Neural cell (in vitro differentiated cells): ENCODE results near the gene RASIP1. TPM values are rescaled to one million over a fixed set of nuclear protein-coding genes. Genes with fewer than 3 reads are reported as not detected.

Experiments used
- H2AFZ ChIP-seq: fragments of 200-600, 300-800 bp; sonication (generic), shearing (Covaris generic); 2 replicates; pipeline ENCODE4 v1.6.0; 2014; ENCODE audit warnings: low read depth, mild to moderate bottlenecking, antibody characterized with exemption, low read length, moderate library complexity
- H3F3A ChIP-seq: fragments of 200-600 bp; shearing (Covaris generic); 2 replicates; pipeline ENCODE4 v1.6.1; 2016; ENCODE audit warnings: mild to moderate bottlenecking, moderate library complexity, mixed read lengths, antibody characterized with exemption, low read length; ENCODE audit not compliant: insufficient read depth, poor library complexity, severe bottlenecking
- H3K27ac ChIP-seq: fragments of 200-600, 300-800 bp; sonication (generic), shearing (Covaris generic); 2 replicates; pipeline ENCODE4 v1.5.1; 2014; ENCODE audit warnings: mild to moderate bottlenecking, low read length, moderate library complexity
- H3K27me3 ChIP-seq: fragments of 300-800, 200-600 bp; sonication (generic), shearing (Covaris generic); 2 replicates; pipeline ENCODE4 v1.6.0; 2014; ENCODE audit warnings: mild to moderate bottlenecking, low read depth, low read length, moderate library complexity; ENCODE audit not compliant: insufficient read depth
- H3K36me3 ChIP-seq: fragments of 300-800, 200-600 bp; sonication (generic), shearing (Covaris generic); 2 replicates; pipeline ENCODE4 v1.5.1; 2014; ENCODE audit warnings: mild to moderate bottlenecking, antibody characterized with exemption, low read length, moderate library complexity; ENCODE audit not compliant: insufficient read depth
- H3K4me2 ChIP-seq: fragments of 300-800, 200-600 bp; sonication (generic), shearing (Covaris generic); 2 replicates; pipeline ENCODE4 v1.6.0; 2014; ENCODE audit warnings: mild to moderate bottlenecking, low read length
- H3K4me3 ChIP-seq: fragments of 300-800, 200-600 bp; sonication (generic), shearing (Covaris generic); 2 replicates; pipeline ENCODE4 v1.5.1; 2014; ENCODE audit warnings: mild to moderate bottlenecking, low read length, moderate library complexity
- H3K79me2 ChIP-seq: fragments of 200-600 bp; shearing (Covaris generic); replicated peaks from 2 replicates; pipeline ENCODE4 v1.6.0; 2014; ENCODE audit warnings: mild to moderate bottlenecking, low read length, moderate library complexity; ENCODE audit not compliant: insufficient read depth
- H3K9ac ChIP-seq: fragments of 300-800, 200-600 bp; sonication (generic), shearing (Covaris generic); 2 replicates; pipeline ENCODE4 v1.6.1; 2016; ENCODE audit warnings: mild to moderate bottlenecking, low read length, mixed read lengths
- H3K9me2 ChIP-seq: fragments of 200-600 bp; shearing (Covaris generic); 2 replicates; pipeline ENCODE4 v1.6.1; 2016; ENCODE audit warnings: mild to moderate bottlenecking, low read length, mixed read lengths; ENCODE audit not compliant: insufficient read depth
- H3K9me3 ChIP-seq: fragments of 200-600, 300-800 bp; sonication (generic), shearing (Covaris generic); 2 replicates; pipeline ENCODE4 v1.6.1; 2016; ENCODE audit warnings: mild to moderate bottlenecking, mixed run types, low read length, moderate library complexity, mixed read lengths
- H4K20me1 ChIP-seq: fragments of 200-600 bp; shearing (Covaris generic); 2 replicates; pipeline ENCODE4 v1.6.1; 2016; ENCODE audit warnings: mild to moderate bottlenecking, mixed run types; ENCODE audit not compliant: insufficient read depth
- EP300 ChIP-seq: fragments of 450-650 bp; conservative IDR thresholded peaks from 2 replicates; pipeline ENCODE4 v1.6.1; 2014; ENCODE audit warnings: antibody characterized with exemption, mild to moderate bottlenecking, moderate library complexity; ENCODE audit not compliant: poor library complexity, severe bottlenecking
- EZH2 ChIP-seq: fragments of 200-600, 300-800 bp; shearing (Covaris generic), sonication (generic); IDR thresholded peaks from 2 replicates; pipeline ENCODE4 v1.6.1; 2014; ENCODE audit warnings: antibody characterized with exemption, low read length, borderline replicate concordance, mild to moderate bottlenecking; ENCODE audit not compliant: insufficient read depth, poor library complexity, severe bottlenecking
- MXI1 ChIP-seq: fragments of 450-650 bp; conservative IDR thresholded peaks from 2 replicates; pipeline ENCODE4 v1.6.1; 2014; ENCODE audit warnings: antibody characterized with exemption, mild to moderate bottlenecking; ENCODE audit not compliant: poor library complexity, severe bottlenecking
- POLR2AphosphoS5 ChIP-seq: IDR thresholded peaks from 2 replicates; pipeline ENCODE4 v1.6.1; 2012
- RAD21 ChIP-seq: fragments of 450-650 bp; conservative IDR thresholded peaks from 2 replicates; pipeline ENCODE4 v1.6.1; 2014; ENCODE audit warnings: antibody characterized with exemption, mild to moderate bottlenecking, moderate library complexity
- SMC3 ChIP-seq: fragments of 450-650 bp; conservative IDR thresholded peaks from 2 replicates; pipeline ENCODE4 v1.6.1; 2014; ENCODE audit warnings: antibody characterized with exemption, mild to moderate bottlenecking, moderate library complexity; ENCODE audit not compliant: poor library complexity
- TAF1 ChIP-seq: IDR thresholded peaks from 2 replicates; pipeline ENCODE4 v1.6.1; 2012; ENCODE audit warnings: low read depth
- polyA plus RNA-seq: library from polyadenylated mRNA; depleted of rRNA; stranded (reverse); fragments of >200 nt; gene quantifications from 2 replicates; pipeline ENCODE4 v1.2.3, GENCODE V29; 2014
- TF ChIP-seq, protein P1 (sequence below): IDR thresholded peaks from 2 replicates; pipeline ENCODE4 v1.6.1; 2012; ENCODE audit warnings: borderline replicate concordance
- TF ChIP-seq, protein P2 (sequence below): fragments of 450-650 bp; IDR thresholded peaks from 2 replicates; pipeline ENCODE4 v1.5.1; 2014; ENCODE audit warnings: antibody characterized with exemption, mild to moderate bottlenecking, moderate library complexity; ENCODE audit not compliant: poor library complexity, severe bottlenecking

The RASIP1 gene
- polyA plus RNA-seq, 1 donor from 2014 or later: not detected

DNA sequence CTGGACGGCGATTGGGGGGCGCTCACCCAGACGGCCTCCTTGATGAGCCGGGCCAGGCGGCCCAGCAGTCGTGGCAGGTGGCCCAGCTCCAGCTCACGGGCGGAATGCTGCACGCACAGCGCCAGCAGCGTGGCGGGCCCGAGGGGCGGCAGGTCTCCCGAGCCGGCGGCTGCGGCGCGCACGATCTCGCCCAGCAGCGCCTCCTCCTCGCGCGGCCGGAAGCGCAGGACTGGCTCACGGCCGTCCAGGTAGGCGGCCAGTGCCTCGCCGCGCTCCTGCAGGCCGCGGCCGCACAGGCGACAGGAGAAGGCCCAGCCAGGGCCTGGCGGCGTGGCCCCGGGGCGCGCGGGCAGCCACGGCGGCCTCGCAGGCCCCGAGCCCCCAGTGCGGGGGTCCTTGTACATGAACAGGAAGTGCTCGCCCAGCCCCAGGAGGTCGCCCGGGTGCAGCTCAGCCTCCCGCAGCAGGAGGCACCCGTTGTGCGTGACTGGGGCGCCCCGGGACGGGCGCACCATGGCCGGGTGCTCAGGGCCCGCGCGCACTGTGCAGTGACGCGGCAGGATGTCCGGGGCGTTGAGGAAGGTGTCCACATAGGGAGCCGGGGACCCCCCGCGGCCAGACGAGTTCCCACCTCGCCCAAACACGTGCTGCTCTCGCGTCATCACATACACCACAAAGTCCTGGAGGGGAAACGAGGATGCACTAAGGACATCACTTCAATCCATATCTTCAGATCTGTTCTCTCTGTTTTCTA lies 11.3 kb downstream of the RASIP1 start:
- no peaks in the 10 kb centered on the region for H3K9me3 ChIP-seq
- H3K9me2 ChIP-seq: no peaks in the 10 kb centered on the region
- no peak overlapping the region for H3K4me3 ChIP-seq
- no peak overlapping the region for H3K4me2 ChIP-seq
- H3K27me3 ChIP-seq: no peaks in the 10 kb centered on the region
- no peaks in the 10 kb centered on the region for H4K20me1 ChIP-seq
- no peaks in the 10 kb centered on the region for H3K79me2 ChIP-seq
- H3K36me3 ChIP-seq: no peaks in the 10 kb centered on the region
- no peaks in the 10 kb centered on the region for H3F3A ChIP-seq
- no peak overlapping the region for H3K9ac ChIP-seq
- TF ChIP-seq POLR2AphosphoS5 (no peak), SMC3 (no peak), MXI1 (no peak), RAD21 (no peak), EZH2 (no peak), EP300 (no peak), TAF1 (no peak)
- TF ChIP-seq, protein P1, sequence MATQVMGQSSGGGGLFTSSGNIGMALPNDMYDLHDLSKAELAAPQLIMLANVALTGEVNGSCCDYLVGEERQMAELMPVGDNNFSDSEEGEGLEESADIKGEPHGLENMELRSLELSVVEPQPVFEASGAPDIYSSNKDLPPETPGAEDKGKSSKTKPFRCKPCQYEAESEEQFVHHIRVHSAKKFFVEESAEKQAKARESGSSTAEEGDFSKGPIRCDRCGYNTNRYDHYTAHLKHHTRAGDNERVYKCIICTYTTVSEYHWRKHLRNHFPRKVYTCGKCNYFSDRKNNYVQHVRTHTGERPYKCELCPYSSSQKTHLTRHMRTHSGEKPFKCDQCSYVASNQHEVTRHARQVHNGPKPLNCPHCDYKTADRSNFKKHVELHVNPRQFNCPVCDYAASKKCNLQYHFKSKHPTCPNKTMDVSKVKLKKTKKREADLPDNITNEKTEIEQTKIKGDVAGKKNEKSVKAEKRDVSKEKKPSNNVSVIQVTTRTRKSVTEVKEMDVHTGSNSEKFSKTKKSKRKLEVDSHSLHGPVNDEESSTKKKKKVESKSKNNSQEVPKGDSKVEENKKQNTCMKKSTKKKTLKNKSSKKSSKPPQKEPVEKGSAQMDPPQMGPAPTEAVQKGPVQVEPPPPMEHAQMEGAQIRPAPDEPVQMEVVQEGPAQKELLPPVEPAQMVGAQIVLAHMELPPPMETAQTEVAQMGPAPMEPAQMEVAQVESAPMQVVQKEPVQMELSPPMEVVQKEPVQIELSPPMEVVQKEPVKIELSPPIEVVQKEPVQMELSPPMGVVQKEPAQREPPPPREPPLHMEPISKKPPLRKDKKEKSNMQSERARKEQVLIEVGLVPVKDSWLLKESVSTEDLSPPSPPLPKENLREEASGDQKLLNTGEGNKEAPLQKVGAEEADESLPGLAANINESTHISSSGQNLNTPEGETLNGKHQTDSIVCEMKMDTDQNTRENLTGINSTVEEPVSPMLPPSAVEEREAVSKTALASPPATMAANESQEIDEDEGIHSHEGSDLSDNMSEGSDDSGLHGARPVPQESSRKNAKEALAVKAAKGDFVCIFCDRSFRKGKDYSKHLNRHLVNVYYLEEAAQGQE: no peak
- TF ChIP-seq, protein P2, sequence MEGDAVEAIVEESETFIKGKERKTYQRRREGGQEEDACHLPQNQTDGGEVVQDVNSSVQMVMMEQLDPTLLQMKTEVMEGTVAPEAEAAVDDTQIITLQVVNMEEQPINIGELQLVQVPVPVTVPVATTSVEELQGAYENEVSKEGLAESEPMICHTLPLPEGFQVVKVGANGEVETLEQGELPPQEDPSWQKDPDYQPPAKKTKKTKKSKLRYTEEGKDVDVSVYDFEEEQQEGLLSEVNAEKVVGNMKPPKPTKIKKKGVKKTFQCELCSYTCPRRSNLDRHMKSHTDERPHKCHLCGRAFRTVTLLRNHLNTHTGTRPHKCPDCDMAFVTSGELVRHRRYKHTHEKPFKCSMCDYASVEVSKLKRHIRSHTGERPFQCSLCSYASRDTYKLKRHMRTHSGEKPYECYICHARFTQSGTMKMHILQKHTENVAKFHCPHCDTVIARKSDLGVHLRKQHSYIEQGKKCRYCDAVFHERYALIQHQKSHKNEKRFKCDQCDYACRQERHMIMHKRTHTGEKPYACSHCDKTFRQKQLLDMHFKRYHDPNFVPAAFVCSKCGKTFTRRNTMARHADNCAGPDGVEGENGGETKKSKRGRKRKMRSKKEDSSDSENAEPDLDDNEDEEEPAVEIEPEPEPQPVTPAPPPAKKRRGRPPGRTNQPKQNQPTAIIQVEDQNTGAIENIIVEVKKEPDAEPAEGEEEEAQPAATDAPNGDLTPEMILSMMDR: no peak
- no peak overlapping the region for H3K27ac ChIP-seq
- no peak overlapping the region for H2AFZ ChIP-seq

DNA sequence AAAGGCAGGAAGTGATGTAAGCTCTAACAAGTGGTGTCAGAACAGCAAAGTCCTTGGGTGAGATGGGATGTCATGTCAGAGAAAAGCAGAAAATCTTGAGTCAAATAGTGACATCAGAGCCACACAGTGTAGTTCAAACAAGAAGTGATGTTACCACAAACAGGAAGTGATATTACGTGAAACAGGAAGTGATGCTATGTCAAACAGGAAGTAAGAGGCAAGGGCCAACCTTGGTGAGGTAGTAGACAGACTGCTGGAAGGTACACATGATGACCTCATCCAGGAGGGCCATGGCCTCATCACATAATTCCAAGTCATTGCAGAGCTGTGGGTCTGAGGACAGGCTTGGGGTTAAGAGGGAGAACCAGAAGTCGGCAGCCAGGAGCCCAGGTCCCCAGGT lies 13.9 kb downstream of the RASIP1 start:
- H3K27ac ChIP-seq: no peak overlapping the region
- H3K4me2 ChIP-seq: no peak overlapping the region
- H3K27me3 ChIP-seq: no peaks in the 10 kb centered on the region
- H3K36me3 ChIP-seq: no peaks in the 10 kb centered on the region
- H3F3A ChIP-seq: no peaks in the 10 kb centered on the region
- no peaks in the 10 kb centered on the region for H4K20me1 ChIP-seq
- H2AFZ ChIP-seq: no peak overlapping the region
- no peaks in the 10 kb centered on the region for H3K79me2 ChIP-seq
- TF ChIP-seq, protein P2: no peak
- no peak for TF ChIP-seq POLR2AphosphoS5
- TF ChIP-seq, protein P1: no peak
- no peak for TF ChIP-seq TAF1
- no peak for TF ChIP-seq EP300
- H3K9ac ChIP-seq: no peak overlapping the region
- no peak overlapping the region for H3K4me3 ChIP-seq
- H3K9me2 ChIP-seq: no peaks in the 10 kb centered on the region
- no peaks in the 10 kb centered on the region for H3K9me3 ChIP-seq
